ENCODE data around the gene RD3L. TPM values are rescaled to one million over a fixed set of nuclear protein-coding genes. Genes with fewer than 3 reads are reported as not detected.

Gene RD3L
- total and polyA plus RNA-seq, 2 of the 13 experiments (the other 11 are each of a cell fraction or from before 2014, with no cell fraction given), result not detected

- TF ChIP-seq AFF4 (CRISPR knock-in tag; IDR thresholded peaks at IDR 0.05) (no peak; the same call in 1 of the 2 replicates), PAX8 (CRISPR knock-in tag; IDR thresholded peaks at IDR 0.05; ENCODE audit: borderline replicate concordance) (no peak), ISL2 (CRISPR knock-in tag; IDR thresholded peaks at IDR 0.05) (peak; percentile 75), HMGXB4 (CRISPR knock-in tag; IDR thresholded peaks at IDR 0.05; ENCODE audit: borderline replicate concordance in 1 of 2, low read depth in 1 of 2) (peak; percentile 93 to 97), CBFB (CRISPR knock-in tag; IDR thresholded peaks at IDR 0.05) (peak; percentile 89), ZNF138 (CRISPR knock-in tag; IDR thresholded peaks at IDR 0.05; ENCODE audit: low read depth) (peak; percentile 86; the same call in 1 of the 2 replicates), BHLHE40 (IDR thresholded peaks at IDR 0.05; ENCODE audit: low read length) (peak; percentile 35; the same call in 1 of the 2 replicates), KLF16 (CRISPR knock-in tag; IDR thresholded peaks at IDR 0.05) (peak in 1 of 2 experiments; percentile 77; a peak in 2 of 4 replicates), HCFC1 (IDR thresholded peaks at IDR 0.05; ENCODE audit: low read depth, low read length) (peak; percentile 66), RARA (CRISPR knock-in tag; IDR thresholded peaks at IDR 0.05) (peak; percentile 50; the same call in 1 of the 2 replicates), ZBTB2 (CRISPR knock-in tag; IDR thresholded peaks at IDR 0.05; ENCODE audit: low read depth) (no peak), FOXP1 (IDR thresholded peaks at IDR 0.05) (no peak), FOXP1 (CRISPR knock-in tag; IDR thresholded peaks at IDR 0.05) (no peak), ZNF556 (CRISPR knock-in tag; IDR thresholded peaks at IDR 0.05; ENCODE audit: borderline replicate concordance) (peak; percentile 40; the same call in 1 of the 2 replicates), POGZ (CRISPR knock-in tag; IDR thresholded peaks at IDR 0.05) (peak; percentile 98), GABPA (IDR thresholded peaks at IDR 0.05; ENCODE audit: low read depth, low read length) (peak; percentile 74), GABPA (CRISPR knock-in tag; IDR thresholded peaks at IDR 0.05; ENCODE audit: low read depth) (peak; percentile 88), EHMT2 (IDR thresholded peaks at IDR 0.05; ENCODE audit: borderline replicate concordance, low read depth, low read length) (no peak), ZNF275 (CRISPR knock-in tag; IDR thresholded peaks at IDR 0.05; ENCODE audit: borderline replicate concordance) (peak; percentile 90; the same call in 1 of the 2 replicates), TAF15 (IDR thresholded peaks at IDR 0.05; ENCODE audit: low read depth, low read length, poor library complexity, severe bottlenecking) (peak; percentile 59), TBP (CRISPR knock-in tag; IDR thresholded peaks at IDR 0.05) (no peak)
Observed at GRCh38 chr14:103920981-103921854, 21.1 kb downstream of the RD3L start (continued).
